Muscle of leg (tissue), 11 donors: ENCODE measurements around the gene TYW1B. TPM values are rescaled to one million over a fixed set of nuclear protein-coding genes. Genes with fewer than 3 reads are reported as not detected.
"Not testable (repeated sequence)": the region's sequence is repeated elsewhere in the genome, so short reads cannot be mapped to it uniquely, and the experiment has no call there.

Experiments
- DNase-seq: peaks from one replicate; pipeline ENCODE4 v3.0.0; 2013
- H3K27ac ChIP-seq: one replicate; pipeline ENCODE4 v1.5.1; 2013; ENCODE audit warnings: mild to moderate bottlenecking, low read length, control low read depth
- H3K27me3 ChIP-seq: one replicate; pipeline ENCODE4 v1.6.1; 2013; ENCODE audit warnings: low read length; ENCODE audit not compliant: control insufficient read depth, insufficient read depth
- H3K36me3 ChIP-seq: one replicate; pipeline ENCODE4 v1.6.1; 2013; ENCODE audit warnings: low read length; ENCODE audit not compliant: control insufficient read depth, insufficient read depth
- H3K4me1 ChIP-seq: one replicate; pipeline ENCODE4 v1.6.1; 2013; ENCODE audit warnings: low read length; ENCODE audit not compliant: control insufficient read depth, insufficient read depth
- H3K4me3 ChIP-seq: one replicate; pipeline ENCODE4 v1.5.1; 2013; ENCODE audit warnings: low read length, control low read depth
- H3K9me3 ChIP-seq: replicated peaks from 2 replicates; pipeline ENCODE4 v1.6.1; 2013; ENCODE audit warnings: low read depth, low read length; ENCODE audit not compliant: control insufficient read depth
- WGBS: methylation state at CpG from one replicate; pipeline ENCODE4 v1.1.5; 2013; ENCODE audit warnings: missing lambda C conversion rate; ENCODE audit not compliant: insufficient coverage; 5-methylcytosine and 5-hydroxymethylcytosine counted together
- polyA plus RNA-seq, 8 donors: library from polyadenylated mRNA; unstranded; fragments of 120-200 nt; gene quantifications; one replicate each; pipeline versions ENCODE4 v1.2.1 to v1.2.3, GENCODE V29; 2013; ENCODE audit warnings: inconsistent platforms in 1 of 8, low replicate concordance in 1 of 8; ENCODE audit not compliant: insufficient read length in 8 of 8, insufficient read depth in 1 of 8
- total RNA-seq: library from RNA; stranded (reverse); fragments of 120-200 nt; gene quantifications from one replicate; pipeline ENCODE4 v1.2.4, GENCODE V29; 2013

The TYW1B gene
- total and polyA plus RNA-seq, 9 donors: 3.0 to 10.3 (median 4.6) TPM

GRCh38 chr7:72539702-72540101 lies 288.3 kb downstream of the TYW1B start:
- no peaks in the 10 kb centered on the region for H3K36me3 ChIP-seq
- no peak overlapping the region for H3K4me3 ChIP-seq
- H3K27ac ChIP-seq: no peak overlapping the region
- DNase-seq: no peak
- no peaks in the 10 kb centered on the region for H3K4me1 ChIP-seq
- WGBS: 100% methylated on average over 1 of the region's 7 CpGs
- H3K27me3 ChIP-seq: no peaks in the 10 kb centered on the region
- H3K9me3 ChIP-seq: no peaks in the 10 kb centered on the region

GRCh38 chr7:72538856-72539255 lies 289.1 kb downstream of the TYW1B start:
- H3K4me3 ChIP-seq: no peak overlapping the region
- no peak for DNase-seq
- no peaks in the 10 kb centered on the region for H3K27me3 ChIP-seq
- no peaks in the 10 kb centered on the region for H3K4me1 ChIP-seq
- 66% methylated on average over 2 of the region's 4 CpGs for WGBS
- H3K9me3 ChIP-seq: no peaks in the 10 kb centered on the region
- H3K36me3 ChIP-seq: no peaks in the 10 kb centered on the region
- H3K27ac ChIP-seq: no peak overlapping the region

DNA sequence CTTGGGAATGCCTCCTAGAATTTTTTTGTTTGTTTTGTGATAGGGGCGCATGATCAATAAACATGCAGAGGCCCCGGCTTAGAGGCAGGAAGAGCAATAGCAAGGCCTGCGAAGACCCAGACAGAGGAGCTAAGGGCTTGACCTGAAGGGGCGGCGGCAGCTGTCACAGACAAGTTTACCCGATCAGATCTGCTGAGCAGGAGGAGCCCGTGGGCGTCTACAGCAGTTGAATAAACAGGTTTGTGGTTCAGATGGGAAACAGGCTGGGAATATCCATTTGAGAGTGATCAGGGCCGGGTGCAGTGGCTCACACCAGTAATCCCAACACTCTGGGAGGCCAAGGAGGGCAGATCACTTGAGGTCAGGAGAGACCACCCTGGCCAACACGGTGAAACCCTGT lies 289.9 kb downstream of the TYW1B start:
- no peak for DNase-seq
- Histone ChIP-seq H3K9me3 (no peaks in the 10 kb centered on the region), H3K4me1 (no peaks in the 10 kb centered on the region), H3K36me3 (no peaks in the 10 kb centered on the region), H3K27me3 (no peaks in the 10 kb centered on the region), H3K27ac (no peak overlapping the region), H3K4me3 (no peak overlapping the region)
- WGBS: 84% methylated on average over 8 of the region's 10 CpGs

- H3K36me3 ChIP-seq, H3K4me1 ChIP-seq, H3K4me3 ChIP-seq, DNase-seq, H3K9me3 ChIP-seq, H3K27ac ChIP-seq, H3K27me3 ChIP-seq: not testable (repeated sequence)
- no CpG with 5 or more reads among the region's 2 CpGs for WGBS
These were observed 292.0 kb downstream of the TYW1B start for GRCh38 chr7:72536038-72536437.

DNA sequence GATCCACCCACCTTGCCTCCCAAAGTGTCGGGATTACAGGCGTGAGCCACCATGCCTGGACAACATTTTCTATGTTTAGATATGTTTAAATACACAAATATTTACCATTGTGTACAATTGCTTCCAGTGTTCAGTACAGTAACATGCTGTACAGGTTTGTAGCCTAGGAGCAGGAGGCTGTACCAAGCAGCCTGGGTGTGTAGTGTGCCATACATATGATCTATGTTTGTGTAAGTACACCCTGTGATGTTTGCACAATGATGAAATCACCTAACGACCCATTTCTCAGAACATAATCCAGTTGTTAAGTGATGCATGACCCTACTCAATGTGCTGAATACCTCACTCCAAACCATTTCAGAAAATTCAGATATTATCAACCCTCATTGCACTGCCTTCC lies 297.0 kb downstream of the TYW1B start:
- not testable (repeated sequence) for H3K9me3 ChIP-seq, DNase-seq, H3K4me3 ChIP-seq, H3K4me1 ChIP-seq, H3K27ac ChIP-seq, H3K36me3 ChIP-seq, H3K27me3 ChIP-seq
- no CpG with 5 or more reads among the region's 3 CpGs for WGBS

Other genes starting within 250 kb of the TYW1B start
- 6.3 TPM for gene POM121, start 96.9 kb upstream of the TYW1B start, total RNA-seq
- 10 to 100 TPM; 25.5 to 38.8 (median 31.8) TPM for gene POM121, start 96.9 kb upstream of the TYW1B start, polyA plus RNA-seq
- gene TRIM74, start 141.3 kb upstream of the TYW1B start, total RNA-seq: 0.49 TPM
- 1 to 10 TPM in 1 of 8 donors, under 1 TPM in 4, not detected in 3; 0.62 to 1.1 (median 0.88) TPM for gene TRIM74, start 141.3 kb upstream of the TYW1B start, polyA plus RNA-seq
- gene SPDYE8, start 201.6 kb upstream of the TYW1B start, total RNA-seq: 0.09 TPM
- gene SPDYE8, start 201.6 kb upstream of the TYW1B start, polyA plus RNA-seq: under 1 TPM; 0.08 to 0.55 (median 0.16) TPM
- gene SPDYE11, start 229.7 kb upstream of the TYW1B start, total RNA-seq: 0.04 TPM
- gene SPDYE11, start 229.7 kb upstream of the TYW1B start, polyA plus RNA-seq: 1 to 10 TPM in 1 of 8 donors, under 1 TPM in 7; 0.10 to 1.2 (median 0.27) TPM